Esophagus squamous epithelium (tissue), 4 donors: ENCODE measurements around the gene IGFBP4.

Experiments used
- CTCF ChIP-seq, 6 experiments: fragments of 450-650 bp in 4 of 6; fragments of 200-600 bp in 2 of 6; sonication (generic) in 2 of 6; IDR thresholded peaks; one replicate each; pipeline ENCODE4 v1.5.1; 2016 to 2019; ENCODE audit warnings: antibody characterized with exemption in 6 of 6, mild to moderate bottlenecking in 4 of 6, moderate library complexity in 4 of 6
- POLR2A ChIP-seq, 4 donors: fragments of 450-650 bp; IDR thresholded peaks; one replicate each; pipeline ENCODE4 v1.6.1; 2017; ENCODE audit warnings: antibody characterized with exemption in 4 of 4, mild to moderate bottlenecking in 4 of 4, moderate library complexity in 3 of 4

GRCh38 chr17:40417258-40417608, 26.0 kb upstream of the IGFBP4 start:
- TF ChIP-seq CTCF (IDR thresholded peaks at IDR 0.05) (no peak), POLR2A (IDR thresholded peaks at IDR 0.05) (no peak)
